ENCODE results near the gene PKIG.

The PKIG gene

DNA sequence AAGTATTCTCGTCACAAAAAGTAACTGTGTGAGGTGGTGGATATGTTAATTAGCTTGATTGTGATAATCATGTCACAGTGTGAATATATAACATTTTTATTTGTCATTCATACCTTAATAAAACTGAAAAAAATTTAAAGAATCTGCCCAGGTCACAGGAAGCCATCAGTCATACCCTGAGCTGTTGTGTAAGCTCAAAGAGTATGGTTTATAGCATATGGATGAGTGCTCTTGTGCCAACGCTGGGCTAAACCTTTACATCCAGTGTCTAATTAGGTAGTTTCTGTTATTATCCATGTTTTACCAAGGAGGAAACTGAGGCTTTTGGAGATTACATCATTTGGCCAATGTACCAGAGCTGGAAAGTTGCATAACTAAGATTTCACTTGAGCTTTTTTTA is 11.4 kb downstream of the PKIG start:
- no peak overlapping the region for H3K27ac Mint-ChIP-seq

DNA sequence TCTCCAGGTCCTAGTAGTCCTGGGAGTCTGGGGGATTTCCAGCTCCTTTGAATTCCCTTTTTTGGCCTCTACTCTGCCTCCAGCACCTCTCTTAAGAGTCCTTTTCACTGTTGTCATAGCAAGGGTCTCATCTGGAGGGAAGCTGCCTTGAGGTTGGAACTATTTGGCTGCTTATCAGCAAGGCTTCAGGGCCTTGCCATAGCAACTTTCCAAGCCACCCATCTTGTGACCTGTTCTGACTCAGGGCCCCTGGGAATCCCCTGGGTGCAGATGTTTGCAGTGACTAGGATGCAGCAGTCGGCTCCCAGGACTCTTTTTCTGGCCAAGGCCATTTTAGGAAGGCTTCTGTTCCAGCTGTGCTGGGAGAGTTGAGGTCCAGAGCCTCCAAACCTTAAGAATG is 12.4 kb downstream of the PKIG start:
- H3K9me3 Mint-ChIP-seq, result no peaks in the 10 kb centered on the region
- H3K4me1 Mint-ChIP-seq (ENCODE audit: low read depth), result peaks cover 59% of the 10 kb centered on the region
- intact Hi-C loops (cut with micrococcal nuclease), result loop anchor here (10.0 kb wide), 1 partner anchor 60 kb away; no protein-coding TSS in a partner anchor
- H3K4me3 Mint-ChIP-seq, result no peak overlapping the region
- H3K27me3 Mint-ChIP-seq, result no peaks in the 10 kb centered on the region
- H3K36me3 Mint-ChIP-seq (ENCODE audit: low read depth), result no peaks in the 10 kb centered on the region
- peak overlapping the region; percentile 50 for H3K27ac Mint-ChIP-seq

More for the DNA sequence above, 11.4 kb downstream of the PKIG start:
- intact Hi-C loops (cut with micrococcal nuclease), result loop anchor here (10.0 kb wide), 1 partner anchor 59 kb away; no protein-coding TSS in a partner anchor
- Mint-ChIP-seq H3K4me1 (ENCODE audit: low read depth) (peaks cover 51% of the 10 kb centered on the region), H3K9me3 (no peaks in the 10 kb centered on the region), H3K27me3 (no peaks in the 10 kb centered on the region), H3K4me3 (no peak overlapping the region), H3K36me3 (ENCODE audit: low read depth) (no peaks in the 10 kb centered on the region)

DNA sequence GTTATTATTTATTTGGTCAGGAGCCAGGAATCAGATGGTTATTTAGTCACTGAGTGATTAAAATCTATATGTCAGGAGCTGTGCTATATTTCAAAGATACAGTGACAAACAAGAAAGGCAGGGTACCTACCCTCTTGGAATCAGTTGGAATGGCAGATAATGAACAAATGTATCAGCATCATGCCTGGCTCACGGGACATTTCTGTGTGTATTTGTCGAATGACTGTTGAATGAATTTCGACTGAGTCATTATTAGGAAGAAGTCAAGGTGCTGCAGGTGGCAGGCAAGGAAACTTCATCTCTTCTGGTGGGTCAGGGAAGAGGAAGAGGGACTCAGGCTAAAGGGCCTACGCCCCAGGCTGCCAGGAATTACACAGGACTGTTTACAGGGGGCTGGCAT is 13.6 kb downstream of the PKIG start:
- H3K4me1 Mint-ChIP-seq (ENCODE audit: low read depth), result peaks cover 68% of the 10 kb centered on the region
- intact Hi-C loops (cut with micrococcal nuclease), result loop anchor here (10.0 kb wide), 1 partner anchor 61 kb away; no protein-coding TSS in a partner anchor
- H3K4me3 Mint-ChIP-seq, result no peak overlapping the region
- H3K9me3 Mint-ChIP-seq, result no peaks in the 10 kb centered on the region
- H3K27ac Mint-ChIP-seq, result no peak overlapping the region
- no peaks in the 10 kb centered on the region for H3K27me3 Mint-ChIP-seq
- no peaks in the 10 kb centered on the region for H3K36me3 Mint-ChIP-seq (ENCODE audit: low read depth)

DNA sequence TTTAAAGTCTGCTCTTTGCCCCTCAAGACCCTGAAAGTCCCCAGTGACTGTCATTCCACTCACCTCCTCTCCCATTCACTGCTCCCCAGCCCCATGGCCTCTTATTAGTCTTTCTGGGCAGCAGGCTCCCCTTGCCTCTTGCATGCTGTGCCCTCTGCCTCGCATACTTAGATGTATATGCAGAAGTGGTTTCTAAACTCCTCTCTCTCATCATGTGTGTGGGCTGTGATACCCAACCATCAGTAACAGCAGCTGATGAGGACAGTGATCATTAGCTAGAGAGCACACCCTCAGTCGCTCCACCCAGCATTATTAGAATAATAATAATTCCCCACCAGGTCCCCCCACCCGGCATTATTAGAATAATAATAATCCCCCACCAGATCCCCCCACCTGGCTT is 14.5 kb downstream of the PKIG start:
- no peak overlapping the region for H3K27ac Mint-ChIP-seq
- intact Hi-C loops (cut with micrococcal nuclease), result loop anchor here (10.0 kb wide), 1 partner anchor 62 kb away; no protein-coding TSS in a partner anchor
- peaks cover 67% of the 10 kb centered on the region for H3K4me1 Mint-ChIP-seq (ENCODE audit: low read depth)
- no peaks in the 10 kb centered on the region for H3K27me3 Mint-ChIP-seq
- H3K9me3 Mint-ChIP-seq, result no peaks in the 10 kb centered on the region
- no peaks in the 10 kb centered on the region for H3K36me3 Mint-ChIP-seq (ENCODE audit: low read depth)
- H3K4me3 Mint-ChIP-seq, result no peak overlapping the region

DNA sequence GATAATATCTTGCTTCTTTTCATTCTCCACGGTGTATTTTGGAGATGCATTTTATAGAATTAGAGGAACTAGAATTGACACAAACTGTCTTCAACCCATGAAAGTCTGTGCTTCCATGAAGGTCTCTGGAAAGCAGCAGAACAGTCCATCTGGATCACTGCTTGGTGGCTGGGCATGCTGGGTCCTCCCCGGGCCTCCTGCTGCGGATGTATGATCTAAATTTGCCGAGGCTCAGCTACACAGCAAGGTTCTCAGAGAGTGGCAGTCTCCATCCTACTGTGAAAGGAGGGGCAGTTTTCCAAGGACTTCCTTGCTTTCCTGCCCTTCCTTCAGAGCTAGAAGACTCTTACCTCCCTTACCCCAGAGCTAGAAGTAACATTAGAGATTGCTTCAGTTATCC is 15.1 kb downstream of the PKIG start:
- Mint-ChIP-seq H3K36me3 (ENCODE audit: low read depth) (no peaks in the 10 kb centered on the region), H3K4me1 (ENCODE audit: low read depth) (peaks cover 72% of the 10 kb centered on the region), H3K9me3 (no peaks in the 10 kb centered on the region), H3K27ac (peak overlapping the region; percentile 75), H3K27me3 (no peaks in the 10 kb centered on the region), H3K4me3 (no peak overlapping the region)
- intact Hi-C loops (cut with micrococcal nuclease), result loop anchor here (10.0 kb wide), 1 partner anchor 63 kb away; no protein-coding TSS in a partner anchor

DNA sequence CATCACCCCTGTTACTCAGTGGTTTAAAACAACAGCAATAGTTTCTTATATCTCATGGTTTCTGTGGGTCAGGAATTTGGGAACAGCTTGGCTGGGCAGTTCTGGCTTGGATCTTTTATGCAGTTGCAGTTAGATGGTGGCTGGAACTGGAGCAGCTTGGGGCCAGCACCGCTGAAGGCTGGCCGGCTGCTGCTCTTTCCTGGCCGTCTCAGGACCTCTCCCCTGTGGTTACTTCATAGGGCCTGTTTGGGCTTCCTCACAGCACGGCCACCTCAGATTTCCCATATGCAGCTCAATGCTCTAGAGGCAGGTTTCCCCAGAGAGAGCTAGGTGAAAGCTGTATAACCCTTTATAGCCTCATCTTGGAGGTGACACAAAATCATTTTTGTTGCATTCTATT is 15.6 kb downstream of the PKIG start:
- H3K27me3 Mint-ChIP-seq, result no peaks in the 10 kb centered on the region
- intact Hi-C loops (cut with micrococcal nuclease), result loop anchor here (10.0 kb wide), 1 partner anchor 63 kb away; no protein-coding TSS in a partner anchor
- H3K36me3 Mint-ChIP-seq (ENCODE audit: low read depth), result no peaks in the 10 kb centered on the region
- no peak overlapping the region for H3K4me3 Mint-ChIP-seq
- H3K4me1 Mint-ChIP-seq (ENCODE audit: low read depth), result peaks cover 72% of the 10 kb centered on the region
- peak overlapping the region; percentile 75 for H3K27ac Mint-ChIP-seq
- H3K9me3 Mint-ChIP-seq, result no peaks in the 10 kb centered on the region

DNA sequence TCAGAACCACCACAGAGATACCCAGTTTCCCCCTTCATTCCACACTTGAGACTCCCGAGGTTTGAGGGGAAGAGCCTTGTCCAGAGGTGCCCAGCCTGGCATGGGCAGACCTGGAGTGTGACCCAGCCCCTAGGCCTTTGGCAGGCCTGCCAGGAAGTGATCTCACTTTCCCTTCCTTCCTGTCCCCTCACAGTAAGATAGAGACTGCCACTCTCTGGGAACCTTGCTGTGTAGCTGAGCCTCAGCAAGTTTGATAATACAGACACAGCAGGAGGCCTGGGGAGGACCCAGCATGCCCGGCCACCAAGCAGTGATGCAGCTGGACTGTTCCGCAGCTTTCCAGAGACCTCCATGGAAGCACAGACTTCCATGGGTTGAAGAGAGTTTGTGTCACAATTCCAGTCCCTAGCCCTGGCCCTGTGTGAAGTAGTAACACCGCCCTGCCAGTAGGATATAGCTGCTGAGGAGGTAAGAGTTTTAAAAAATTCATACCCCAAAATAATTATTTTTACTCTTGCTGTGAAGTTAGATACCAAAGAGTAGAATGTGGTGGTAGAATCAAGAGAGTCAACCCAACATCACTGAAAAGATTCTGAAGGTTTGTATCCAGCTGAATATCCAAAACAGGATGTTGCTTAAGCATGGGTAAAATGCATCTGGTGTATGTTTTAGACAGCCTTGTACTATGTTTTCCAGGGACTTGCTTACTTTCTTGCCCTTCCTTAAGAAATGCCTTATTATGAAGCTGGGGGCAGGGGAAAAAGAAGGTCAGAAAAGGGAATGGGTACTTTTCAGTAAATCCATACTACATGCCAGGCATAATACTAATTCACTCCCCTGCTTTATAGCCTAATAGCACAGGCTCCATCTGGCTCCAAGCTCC is 16.3 kb downstream of the PKIG start:
- H3K4me1 Mint-ChIP-seq (ENCODE audit: low read depth), result peaks cover 66% of the 10 kb centered on the region
- no peaks in the 10 kb centered on the region for H3K36me3 Mint-ChIP-seq (ENCODE audit: low read depth)
- H3K27me3 Mint-ChIP-seq, result no peaks in the 10 kb centered on the region
- peak overlapping the region; percentile 75 for H3K27ac Mint-ChIP-seq
- H3K4me3 Mint-ChIP-seq, result peak overlapping the region; percentile 23
- H3K9me3 Mint-ChIP-seq, result no peaks in the 10 kb centered on the region
- intact Hi-C loops (cut with micrococcal nuclease), result loop anchor here (10.0 kb wide), 1 partner anchor 64 kb away; no protein-coding TSS in a partner anchor

DNA sequence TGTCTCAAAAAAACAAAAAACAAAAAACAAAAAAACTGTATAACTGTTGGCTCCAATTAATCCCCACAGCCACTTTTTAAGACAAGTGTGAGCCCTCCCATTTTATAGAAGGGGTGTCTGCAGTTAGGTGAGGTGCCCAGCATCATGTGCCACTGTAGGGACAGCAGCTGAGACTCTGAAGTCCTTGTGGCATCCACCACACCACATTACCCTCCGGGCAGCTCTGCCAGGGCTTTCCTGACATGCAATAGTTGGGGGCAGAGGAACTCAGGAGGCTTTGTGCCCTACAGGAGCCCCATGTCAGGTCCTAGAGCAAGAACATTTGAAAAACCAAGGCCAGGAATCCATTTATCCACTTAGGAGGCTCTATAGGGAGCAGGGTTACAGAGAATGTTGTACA is 17.3 kb downstream of the PKIG start:
- H3K4me3 Mint-ChIP-seq, result no peak overlapping the region
- no peaks in the 10 kb centered on the region for H3K36me3 Mint-ChIP-seq (ENCODE audit: low read depth)
- peaks cover 56% of the 10 kb centered on the region for H3K4me1 Mint-ChIP-seq (ENCODE audit: low read depth)
- H3K27me3 Mint-ChIP-seq, result no peaks in the 10 kb centered on the region
- H3K9me3 Mint-ChIP-seq, result no peaks in the 10 kb centered on the region
- intact Hi-C loops (cut with micrococcal nuclease), result loop anchor here (10.0 kb wide), 1 partner anchor 65 kb away; no protein-coding TSS in a partner anchor
- H3K27ac Mint-ChIP-seq, result no peak overlapping the region

DNA sequence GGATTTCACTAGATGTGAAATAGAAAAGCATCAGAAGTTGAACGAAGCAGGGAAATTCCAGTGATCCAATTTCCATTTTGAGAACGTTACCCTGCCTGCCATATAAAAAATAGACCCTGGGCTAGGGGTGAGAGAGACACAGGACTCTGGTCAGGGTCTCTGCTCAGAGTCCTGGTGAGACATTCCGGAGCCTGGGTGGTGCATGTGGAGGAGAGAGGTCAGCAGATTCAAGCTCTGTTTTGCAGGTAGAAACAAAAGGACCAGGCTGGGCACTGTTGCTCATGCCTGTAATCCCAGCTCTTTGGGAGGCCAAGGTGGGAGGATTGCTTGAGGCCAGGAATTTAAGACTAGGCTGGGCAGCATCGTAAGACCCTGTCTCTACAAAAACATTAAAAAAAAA is 17.9 kb downstream of the PKIG start:
- H3K27ac Mint-ChIP-seq, result no peak overlapping the region
- no peak overlapping the region for H3K4me3 Mint-ChIP-seq
- intact Hi-C loops (cut with micrococcal nuclease), result no loop called here
- no peaks in the 10 kb centered on the region for H3K36me3 Mint-ChIP-seq (ENCODE audit: low read depth)
- no peaks in the 10 kb centered on the region for H3K9me3 Mint-ChIP-seq
- peaks cover 52% of the 10 kb centered on the region for H3K4me1 Mint-ChIP-seq (ENCODE audit: low read depth)
- H3K27me3 Mint-ChIP-seq, result no peaks in the 10 kb centered on the region

DNA sequence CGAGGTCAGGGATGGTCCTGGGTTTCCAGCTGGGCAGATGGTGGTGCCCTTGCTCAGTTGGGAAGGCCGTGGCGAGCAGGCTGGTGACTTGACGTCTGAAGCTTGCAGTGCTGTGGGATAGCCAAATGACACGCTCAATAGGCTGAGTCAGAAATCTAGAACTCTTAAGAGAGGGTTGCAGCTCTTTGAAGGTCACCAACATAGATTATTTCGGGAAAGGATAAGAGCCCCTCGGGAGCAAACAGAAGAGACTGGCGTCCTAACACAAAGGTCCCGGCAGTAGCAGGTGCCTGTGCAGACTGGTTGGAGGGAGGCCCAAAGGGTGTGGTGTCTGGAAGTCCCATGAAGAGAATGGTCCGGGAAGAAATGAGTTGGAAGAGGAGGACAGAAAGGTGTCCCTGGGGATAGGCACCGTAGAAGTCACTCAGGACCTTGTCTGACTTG is 18.4 kb downstream of the PKIG start:
- H3K4me1 Mint-ChIP-seq (ENCODE audit: low read depth), result peaks cover 52% of the 10 kb centered on the region
- no peaks in the 10 kb centered on the region for H3K27me3 Mint-ChIP-seq
- no peaks in the 10 kb centered on the region for H3K36me3 Mint-ChIP-seq (ENCODE audit: low read depth)
- intact Hi-C loops (cut with micrococcal nuclease), result no loop called here
- no peak overlapping the region for H3K27ac Mint-ChIP-seq
- H3K4me3 Mint-ChIP-seq, result no peak overlapping the region
- no peaks in the 10 kb centered on the region for H3K9me3 Mint-ChIP-seq

DNA sequence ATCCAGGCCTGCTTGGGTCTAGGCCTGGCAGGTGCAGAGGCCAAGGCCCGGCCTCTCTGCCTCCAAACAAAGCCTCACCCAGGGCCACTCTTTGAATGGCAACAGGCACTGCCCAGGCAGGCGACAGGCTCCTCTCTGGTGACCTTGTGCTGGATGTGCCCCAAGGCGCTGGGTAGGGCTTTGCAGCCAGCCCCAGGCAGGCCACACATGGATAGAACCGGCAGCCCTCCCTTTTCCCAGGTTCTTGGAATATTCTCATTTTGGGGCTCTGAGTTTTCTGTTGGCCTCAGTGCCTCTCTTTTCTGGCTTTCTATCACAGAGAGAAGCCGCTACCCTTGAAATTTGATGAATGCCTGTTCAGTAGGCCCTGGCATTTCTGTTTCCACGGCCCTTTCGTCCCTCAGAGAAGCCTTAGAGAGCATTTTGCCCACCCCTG is 18.9 kb downstream of the PKIG start:
- H3K4me1 Mint-ChIP-seq (ENCODE audit: low read depth), result peaks cover 48% of the 10 kb centered on the region
- H3K4me3 Mint-ChIP-seq, result no peak overlapping the region
- intact Hi-C loops (cut with micrococcal nuclease), result no loop called here

DNA sequence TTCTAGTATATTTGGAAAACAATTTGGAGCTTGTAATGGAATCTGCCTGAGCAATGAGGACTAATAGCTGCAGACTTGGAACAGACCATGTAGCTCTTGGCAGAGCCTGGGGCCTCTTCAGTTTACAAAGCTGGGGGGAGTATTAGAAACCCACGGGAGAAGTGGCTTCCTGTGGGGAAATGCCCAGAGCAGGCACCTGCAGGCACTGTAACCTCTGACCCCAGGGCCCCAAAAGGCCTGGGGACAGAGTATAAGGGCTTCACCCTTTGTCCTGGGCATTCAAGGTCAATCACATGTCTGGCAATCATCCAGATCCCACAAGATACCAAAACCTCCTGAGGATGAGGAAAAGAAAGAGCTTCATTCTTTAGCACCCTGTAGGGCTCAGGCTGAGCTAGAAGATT is 19.4 kb downstream of the PKIG start:
- Mint-ChIP-seq H3K9me3 (no peaks in the 10 kb centered on the region), H3K4me3 (no peak overlapping the region), H3K36me3 (ENCODE audit: low read depth) (no peaks in the 10 kb centered on the region), H3K27me3 (no peaks in the 10 kb centered on the region), H3K27ac (no peak overlapping the region), H3K4me1 (ENCODE audit: low read depth) (peaks cover 44% of the 10 kb centered on the region)
- intact Hi-C loops (cut with micrococcal nuclease), result no loop called here

More for the DNA sequence above, 18.9 kb downstream of the PKIG start:
- Mint-ChIP-seq H3K27me3 (no peaks in the 10 kb centered on the region), H3K36me3 (ENCODE audit: low read depth) (no peaks in the 10 kb centered on the region), H3K9me3 (no peaks in the 10 kb centered on the region), H3K27ac (no peak overlapping the region)

DNA sequence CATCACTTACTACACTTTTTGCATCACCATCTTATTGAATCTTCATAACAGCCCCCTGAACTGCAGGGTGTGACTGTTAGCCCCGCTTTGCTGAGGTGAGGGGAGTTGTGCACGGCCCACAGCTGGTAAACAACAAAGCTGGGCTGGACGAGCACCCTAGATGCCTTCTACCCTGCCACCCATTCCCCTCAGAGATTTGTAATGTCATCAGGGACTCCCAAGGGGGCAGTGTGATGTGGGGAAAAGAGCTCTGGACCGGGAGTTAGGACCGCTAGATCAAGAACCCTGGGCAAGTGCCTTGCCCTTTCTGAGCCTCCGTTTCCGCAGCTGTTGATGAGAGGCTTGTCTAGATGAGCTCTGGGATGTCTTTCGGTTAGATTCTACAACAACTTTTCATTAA is 20.9 kb downstream of the PKIG start:
- Mint-ChIP-seq H3K36me3 (ENCODE audit: low read depth) (no peaks in the 10 kb centered on the region), H3K27ac (no peak overlapping the region), H3K4me1 (ENCODE audit: low read depth) (peaks cover 31% of the 10 kb centered on the region), H3K4me3 (no peak overlapping the region), H3K9me3 (no peaks in the 10 kb centered on the region), H3K27me3 (no peaks in the 10 kb centered on the region)
- intact Hi-C loops (cut with micrococcal nuclease), result no loop called here

DNA sequence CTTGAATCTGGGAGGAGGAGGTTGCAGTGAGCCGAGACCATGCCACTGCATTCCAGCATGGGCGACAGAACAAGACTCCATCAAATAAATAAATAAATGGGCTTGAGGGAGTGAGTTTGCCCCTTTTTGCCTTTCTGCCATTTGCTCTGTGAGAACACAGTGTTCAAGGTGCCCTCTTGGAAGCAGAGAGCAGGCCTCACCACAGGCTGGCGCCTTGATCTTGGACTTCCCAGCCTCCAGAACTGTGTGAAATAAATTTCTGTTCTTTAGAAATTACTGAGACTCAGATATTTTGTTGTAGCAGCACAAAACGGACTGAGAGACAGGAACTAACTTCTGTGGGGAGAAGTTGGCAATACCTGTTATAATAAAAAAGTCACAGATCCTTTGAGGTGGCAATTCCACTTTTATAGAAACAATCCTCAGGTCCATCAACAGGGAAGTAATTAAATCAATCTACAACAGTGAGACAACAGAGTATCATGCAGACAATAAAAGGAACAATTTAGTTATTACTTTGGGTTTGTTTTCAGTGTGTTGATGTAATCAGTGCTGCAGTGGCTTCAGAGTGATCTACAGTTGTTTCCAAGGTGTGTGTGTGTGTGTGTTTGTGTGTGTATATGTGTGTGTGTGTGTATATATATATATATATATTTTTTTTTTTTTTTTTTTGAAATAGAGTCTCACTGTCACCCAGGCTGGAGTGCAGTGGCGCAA is 24.5 kb downstream of the PKIG start:
- Mint-ChIP-seq H3K9me3 (no peaks in the 10 kb centered on the region), H3K4me3 (no peak overlapping the region), H3K27me3 (no peaks in the 10 kb centered on the region), H3K4me1 (ENCODE audit: low read depth) (peaks cover 14% of the 10 kb centered on the region), H3K36me3 (ENCODE audit: low read depth) (no peaks in the 10 kb centered on the region), H3K27ac (no peak overlapping the region)
- intact Hi-C loops (cut with micrococcal nuclease), result no loop called here

All from dendritic cell treated with granulocyte-macrophage colony-stimulating factor and Interleukin-4, amounts not matched to agents 40 ng/mL and 50 ng/mL, for 4 days (primary cell).